Measurements from ENCODE around the gene GPX4.

Gene GPX4

GRCh38 chr19:1110809-1111640, 7.2 kb downstream of the GPX4 start:
- in situ Hi-C loops (cut with HindIII; ENCODE audit: low pct_ligation_motif_present, low sequenced_read_pairs) = loop anchor here (25.0 kb wide), 1 partner anchor 126 kb away; the partner anchor contains the start of genes ATP5F1D, CBARP and MIDN
- peaks cover 72% of the 10 kb centered on the region for H3K36me3 ChIP-seq (replicated peaks)
- DNase-seq = no peak
- no peaks in the 10 kb centered on the region for H3K27me3 ChIP-seq (replicated peaks)
- H3K27ac ChIP-seq = no peak overlapping the region
- no peak for TF ChIP-seq CTCF (IDR thresholded peaks at IDR 0.05; ENCODE audit: low read depth, low read length, missing control alignments)
- H3K4me3 ChIP-seq (ENCODE audit: low read depth, low read length) = no peak overlapping the region

GRCh38 chr19:1111641-1112267, 8.0 kb downstream of the GPX4 start:
- no peak for TF ChIP-seq CTCF (IDR thresholded peaks at IDR 0.05; ENCODE audit: low read depth, low read length, missing control alignments)
- no peak for DNase-seq
- in situ Hi-C loops (cut with HindIII; ENCODE audit: low pct_ligation_motif_present, low sequenced_read_pairs) = loop anchor here (25.0 kb wide), 1 partner anchor 126 kb away; the partner anchor contains the start of genes ATP5F1D, CBARP and MIDN
- Histone ChIP-seq H3K27ac (no peak overlapping the region), H3K27me3 (replicated peaks) (no peaks in the 10 kb centered on the region), H3K36me3 (replicated peaks) (peaks cover 71% of the 10 kb centered on the region), H3K4me3 (ENCODE audit: low read depth, low read length) (no peak overlapping the region)

- Histone ChIP-seq H3K27ac (no peak overlapping the region), H3K27me3 (replicated peaks) (no peaks in the 10 kb centered on the region), H3K4me3 (ENCODE audit: low read depth, low read length) (no peak overlapping the region), H3K36me3 (replicated peaks) (peaks cover 72% of the 10 kb centered on the region)
- no peak for TF ChIP-seq CTCF (IDR thresholded peaks at IDR 0.05; ENCODE audit: low read depth, low read length, missing control alignments)
- in situ Hi-C loops (cut with HindIII; ENCODE audit: low pct_ligation_motif_present, low sequenced_read_pairs) = loop anchor here (25.0 kb wide), 1 partner anchor 125 kb away; the partner anchor contains the start of genes ATP5F1D, CBARP and MIDN
- no peak for DNase-seq
Observed at GRCh38 chr19:1112268-1113029, 8.7 kb downstream of the GPX4 start.

GRCh38 chr19:1113030-1113985, 9.5 kb downstream of the GPX4 start:
- peaks cover 74% of the 10 kb centered on the region for H3K36me3 ChIP-seq (replicated peaks)
- DNase-seq = peak; percentile 91
- in situ Hi-C loops (cut with HindIII; ENCODE audit: low pct_ligation_motif_present, low sequenced_read_pairs) = loop anchor here (25.0 kb wide), 1 partner anchor 124 kb away; the partner anchor contains the start of genes ATP5F1D, CBARP and MIDN
- H3K27ac ChIP-seq = peak overlapping the region; percentile 15
- no peak overlapping the region for H3K4me3 ChIP-seq (ENCODE audit: low read depth, low read length)
- TF ChIP-seq CTCF (IDR thresholded peaks at IDR 0.05; ENCODE audit: low read depth, low read length, missing control alignments) = peak; percentile 87
- H3K27me3 ChIP-seq (replicated peaks) = no peaks in the 10 kb centered on the region

Data from brain microvascular endothelial cell (primary cell).